GM23338 (cell line): ENCODE results near the gene PMEL. TPM values are rescaled to one million over a fixed set of nuclear protein-coding genes. Genes with fewer than 3 reads are reported as not detected.
A peak's percentile ranks its signal among the peaks of the same experiment; 100 is the strongest.

Source experiments
- ATAC-seq: fragments of 200-7000 bp; cut with Tn5 transposase; 3 replicates; pipeline ENCODE4 v1.9.1; 2020
- DNase-seq: peaks from one replicate; pipeline ENCODE4 v3.0.0-alpha.2; 2015; ENCODE audit warnings: low spot score
- H2AFZ ChIP-seq: fragments of 200-600 bp; sonication (generic); 2 replicates; pipeline ENCODE4 v1.8.0; 2016; ENCODE audit warnings: antibody characterized with exemption, mild to moderate bottlenecking, moderate library complexity
- H3F3A ChIP-seq: fragments of 200-600 bp; sonication (generic); replicated peaks from 2 replicates; pipeline ENCODE4 v1.8.0; 2017; ENCODE audit warnings: antibody characterized with exemption, mixed run types, low read depth
- H3K27ac ChIP-seq: fragments of 200-600 bp; sonication (generic); 2 replicates; pipeline ENCODE4 v1.6.1; 2016; ENCODE audit warnings: low read depth
- H3K27me3 ChIP-seq: fragments of 200-600 bp; sonication (generic); 2 replicates; pipeline ENCODE4 v1.8.0; 2016; ENCODE audit warnings: mild to moderate bottlenecking, mixed run types, moderate library complexity; ENCODE audit not compliant: insufficient read depth
- H3K36me3 ChIP-seq: fragments of 200-600 bp; sonication (generic); 2 replicates; pipeline ENCODE4 v1.8.0; 2016; ENCODE audit warnings: mild to moderate bottlenecking; ENCODE audit not compliant: insufficient read depth
- H3K4me1 ChIP-seq: fragments of 200-600 bp; sonication (generic); 2 replicates; pipeline ENCODE4 v1.8.0; 2016; ENCODE audit warnings: mild to moderate bottlenecking, moderate library complexity; ENCODE audit not compliant: insufficient read depth
- H3K4me2 ChIP-seq: fragments of 200-600 bp; sonication (generic); 2 replicates; pipeline ENCODE4 v1.7.1; 2017; ENCODE audit warnings: mixed run types
- H3K4me3 ChIP-seq: fragments of 200-600 bp; sonication (generic); 2 replicates; pipeline ENCODE4 v1.6.1; 2016; ENCODE audit warnings: mixed run types
- H3K79me2 ChIP-seq: fragments of 200-600 bp; sonication (generic); replicated peaks from 2 replicates; pipeline ENCODE4 v1.8.0; 2017; ENCODE audit warnings: mild to moderate bottlenecking; ENCODE audit not compliant: insufficient read depth
- H3K9me2 ChIP-seq: fragments of 200-600 bp; sonication (generic); 2 replicates; pipeline ENCODE4 v1.8.0; 2017; ENCODE audit not compliant: insufficient read depth
- H4K20me1 ChIP-seq: fragments of 200-600 bp; sonication (generic); replicated peaks from 2 replicates; pipeline ENCODE4 v1.8.0; 2017; ENCODE audit warnings: mild to moderate bottlenecking; ENCODE audit not compliant: insufficient read depth
- H3K27ac Mint-ChIP-seq: 2 replicates; pipeline ENCODE4 v1.8.0; 2020; ENCODE audit warnings: inconsistent platforms, mild to moderate bottlenecking, moderate library complexity, mixed read lengths
- H3K27me3 Mint-ChIP-seq: 3 replicates; pipeline ENCODE4 v1.8.0; 2022; ENCODE audit warnings: low read depth, mild to moderate bottlenecking, moderate library complexity, mixed read lengths, inconsistent platforms; ENCODE audit not compliant: insufficient read depth, poor library complexity
- H3K36me3 Mint-ChIP-seq: 3 replicates; pipeline ENCODE4 v1.8.0; 2021; ENCODE audit warnings: low read depth, mild to moderate bottlenecking, inconsistent platforms, moderate library complexity, mixed read lengths
- H3K4me1 Mint-ChIP-seq: 3 replicates; pipeline ENCODE4 v1.8.0; 2020; ENCODE audit warnings: mild to moderate bottlenecking, inconsistent platforms, mixed read lengths
- H3K4me3 Mint-ChIP-seq: 3 replicates; pipeline ENCODE4 v1.8.0; 2021; ENCODE audit warnings: moderate library complexity, mild to moderate bottlenecking, inconsistent platforms, mixed read lengths
- H3K9me3 Mint-ChIP-seq: 3 replicates; pipeline ENCODE4 v1.8.0; 2020; ENCODE audit warnings: moderate library complexity, mild to moderate bottlenecking, inconsistent platforms, mixed read lengths
- CTCF ChIP-seq, 2 experiments: fragments of 200-600 bp in 1 of 2; sonication (generic) in 1 of 2; conservative IDR thresholded peaks; 2 replicates each; pipeline versions ENCODE4 v1.5.1 to v1.6.1; 2016 to 2017; ENCODE audit warnings: antibody characterized with exemption in 2 of 2, low read depth in 2 of 2, mild to moderate bottlenecking in 2 of 2, moderate library complexity in 1 of 2
- EZH2 ChIP-seq: fragments of 200-600 bp; sonication (generic); IDR thresholded peaks from one replicate; pipeline ENCODE4 v1.8.0; 2017; ENCODE audit warnings: antibody characterized with exemption, mild to moderate bottlenecking, low read depth; ENCODE audit not compliant: unreplicated experiment
- EZH2phosphoT487 ChIP-seq: fragments of 200-600 bp; sonication (generic); IDR thresholded peaks from one replicate; pipeline ENCODE4 v1.8.1; 2018; ENCODE audit warnings: antibody characterized with exemption; ENCODE audit not compliant: unreplicated experiment
- NANOG ChIP-seq: IDR thresholded peaks from 2 replicates; pipeline ENCODE4 v1.6.1; 2016; ENCODE audit warnings: antibody characterized with exemption, borderline replicate concordance
- POLR2AphosphoS5 ChIP-seq: IDR thresholded peaks from 2 replicates; pipeline ENCODE4 v1.6.1; 2016; ENCODE audit warnings: antibody characterized with exemption, low read depth
- REST ChIP-seq: IDR thresholded peaks from one replicate; pipeline ENCODE4 v1.6.1; 2018; ENCODE audit warnings: antibody characterized with exemption; ENCODE audit not compliant: unreplicated experiment
- STAT1 ChIP-seq: IDR thresholded peaks from one replicate; pipeline ENCODE4 v1.6.1; 2016; ENCODE audit warnings: antibody characterized with exemption; ENCODE audit not compliant: unreplicated experiment
- ZNF331 ChIP-seq: fragments of 250-450 bp; sonication (Bioruptor Pico); IDR thresholded peaks from 2 replicates; pipeline ENCODE4 v1.5.0; 2020; ENCODE audit warnings: low read depth, mild to moderate bottlenecking, moderate library complexity
- ZNF462 ChIP-seq: fragments of 250-450 bp; sonication (Bioruptor Pico); IDR thresholded peaks from 2 replicates; pipeline ENCODE4 v1.5.0; 2020; ENCODE audit warnings: mild to moderate bottlenecking, moderate library complexity
- polyA plus RNA-seq: library from polyadenylated mRNA; unstranded; fragments of >200 nt; fragmentation: Nextera tagmentation; extraction: Ambion mirVana; gene quantifications from 2 replicates; pipeline ENCODE4 v1.2.1, GENCODE V29; 2016
- total RNA-seq: library from RNA; depleted of rRNA; stranded (reverse); fragments of >200 nt; shearing (Covaris generic); gene quantifications from 2 replicates; pipeline ENCODE4 v1.2.3, GENCODE V29; 2014

Gene PMEL
- total and polyA plus RNA-seq, 2 experiments from 2014 or later: 68.1 to 108 TPM

- Histone ChIP-seq H3K27me3 (peaks cover 40% of the 10 kb centered on the region), H3K79me2 (peaks cover 4% of the 10 kb centered on the region), H3K4me2 (peak overlapping the region; percentile 86), H3K4me1 (peaks cover 42% of the 10 kb centered on the region), H3K9me2 (no peaks in the 10 kb centered on the region), H3K36me3 (no peaks in the 10 kb centered on the region), H3F3A (peaks cover 11% of the 10 kb centered on the region), H3K27ac (no peak overlapping the region; the same call in 1 of the 2 replicates), H3K4me3 (peak overlapping the region; percentile 75), H2AFZ (peak overlapping the region; percentile 96), H4K20me1 (no peaks in the 10 kb centered on the region)
- DNase-seq (no peak), ATAC-seq (no peak)
- peaks cover 4% of the 10 kb centered on the region; the same call in 1 of the 3 replicates for H3K36me3 Mint-ChIP-seq
- H3K27ac Mint-ChIP-seq: peak overlapping the region; percentile 34; the same call in 1 of the 2 replicates
- H3K9me3 Mint-ChIP-seq: no peaks in the 10 kb centered on the region; the same call in 2 of the 3 replicates
- H3K27me3 Mint-ChIP-seq: peaks cover 29% of the 10 kb centered on the region
- H3K4me3 Mint-ChIP-seq: peak overlapping the region; percentile 81
- TF ChIP-seq ZNF331 (CRISPR knock-in tag): no peak
- no peak for TF ChIP-seq EZH2phosphoT487
- TF ChIP-seq ZNF462 (CRISPR knock-in tag): no peak
- TF ChIP-seq STAT1: no peak
- TF ChIP-seq CTCF (conservative IDR thresholded peaks at IDR 0.05; ENCODE audit: low read depth in 2 of 2): no peak
- no peak for TF ChIP-seq POLR2AphosphoS5
- TF ChIP-seq NANOG: no peak
- TF ChIP-seq EZH2: no peak
- no peak for TF ChIP-seq REST
- H3K4me1 Mint-ChIP-seq: peaks cover 28% of the 10 kb centered on the region
Observed at GRCh38 chr12:55931317-55931779, 34.5 kb downstream of the PMEL start.
